Fibroblast of pulmonary artery (primary cell): Measurements from ENCODE around the gene KLHL6.

ENCODE experiments used
- DNase-seq: peaks from one replicate; pipeline ENCODE4 v3.0.0-alpha.2; 2010; ENCODE audit warnings: low read depth
- H3K4me3 ChIP-seq: replicated peaks from 2 replicates; pipeline ENCODE4 v1.5.1; 2011; ENCODE audit warnings: low read depth, mild to moderate bottlenecking, control low read depth, low read length, moderate library complexity
- CTCF ChIP-seq: IDR thresholded peaks from 2 replicates; pipeline ENCODE4 v1.5.1; 2011; ENCODE audit warnings: mild to moderate bottlenecking, control low read depth, low read length, inconsistent platforms; ENCODE audit errors: missing control alignments

The KLHL6 gene

DNA sequence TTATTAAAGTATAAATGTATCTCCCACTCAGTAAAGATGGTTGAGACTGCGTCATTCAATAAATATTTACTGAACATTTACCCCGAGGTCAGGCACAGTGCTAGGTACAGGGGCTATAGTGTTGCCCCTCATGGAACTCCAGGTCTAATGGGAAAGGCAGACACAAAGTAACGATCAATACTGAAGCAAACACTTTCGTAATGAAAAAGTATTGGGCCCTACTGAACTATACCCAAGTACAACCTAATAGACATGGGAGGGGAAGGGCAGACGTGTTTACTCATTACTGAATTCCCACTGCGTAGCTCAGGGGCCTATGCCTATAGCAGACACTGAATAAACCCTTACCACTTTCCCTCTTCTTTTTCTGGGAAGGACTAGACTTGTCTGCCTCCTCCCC is 56.9 kb downstream of the KLHL6 start:
- no peak for TF ChIP-seq CTCF
- no peak for DNase-seq
- H3K4me3 ChIP-seq = no peak overlapping the region

GRCh38 chr3:183497313-183497712 is 58.2 kb downstream of the KLHL6 start:
- no peak for TF ChIP-seq CTCF
- no peak overlapping the region for H3K4me3 ChIP-seq
- DNase-seq = no peak

DNA sequence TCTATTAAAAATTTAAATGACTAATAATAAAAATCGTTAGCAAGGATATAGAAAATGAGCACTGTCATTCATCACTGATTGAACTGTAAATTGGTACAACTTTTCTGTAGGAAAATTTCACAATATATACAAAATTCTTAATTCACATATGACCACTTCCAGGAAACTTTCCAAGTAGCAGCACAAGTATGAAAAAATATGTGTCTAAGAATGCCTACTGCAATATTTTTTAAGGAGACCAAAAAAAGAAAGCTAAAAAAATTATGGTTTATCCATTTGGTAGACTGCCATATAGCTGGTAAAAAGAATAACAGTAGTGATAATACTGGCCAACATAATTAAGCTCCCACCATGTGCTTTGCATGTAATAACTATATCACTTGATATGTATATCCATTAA is 59.2 kb downstream of the KLHL6 start:
- no peak for DNase-seq
- TF ChIP-seq CTCF = no peak
- no peak overlapping the region for H3K4me3 ChIP-seq

DNA sequence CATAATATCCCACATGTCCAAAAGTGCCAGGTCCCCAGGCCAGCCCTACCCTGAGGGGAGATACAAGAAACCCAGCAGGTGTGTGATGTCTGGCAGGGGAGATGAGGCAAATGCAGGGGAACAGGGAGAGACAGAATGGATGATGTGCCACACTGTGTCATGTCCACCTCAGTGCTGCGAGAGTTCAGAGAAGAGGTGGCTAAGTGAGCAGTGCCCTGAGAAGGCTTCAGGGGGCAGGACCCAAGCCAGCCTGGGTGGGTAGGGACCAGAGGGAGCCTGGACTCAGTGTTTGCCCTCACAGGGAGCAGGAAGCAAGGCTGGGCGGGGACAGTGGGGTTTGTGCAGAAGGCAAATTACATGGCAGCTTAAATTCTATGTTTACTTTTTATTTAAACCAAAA is 61.2 kb downstream of the KLHL6 start:
- no peak for TF ChIP-seq CTCF
- DNase-seq = no peak
- no peak overlapping the region for H3K4me3 ChIP-seq

DNA sequence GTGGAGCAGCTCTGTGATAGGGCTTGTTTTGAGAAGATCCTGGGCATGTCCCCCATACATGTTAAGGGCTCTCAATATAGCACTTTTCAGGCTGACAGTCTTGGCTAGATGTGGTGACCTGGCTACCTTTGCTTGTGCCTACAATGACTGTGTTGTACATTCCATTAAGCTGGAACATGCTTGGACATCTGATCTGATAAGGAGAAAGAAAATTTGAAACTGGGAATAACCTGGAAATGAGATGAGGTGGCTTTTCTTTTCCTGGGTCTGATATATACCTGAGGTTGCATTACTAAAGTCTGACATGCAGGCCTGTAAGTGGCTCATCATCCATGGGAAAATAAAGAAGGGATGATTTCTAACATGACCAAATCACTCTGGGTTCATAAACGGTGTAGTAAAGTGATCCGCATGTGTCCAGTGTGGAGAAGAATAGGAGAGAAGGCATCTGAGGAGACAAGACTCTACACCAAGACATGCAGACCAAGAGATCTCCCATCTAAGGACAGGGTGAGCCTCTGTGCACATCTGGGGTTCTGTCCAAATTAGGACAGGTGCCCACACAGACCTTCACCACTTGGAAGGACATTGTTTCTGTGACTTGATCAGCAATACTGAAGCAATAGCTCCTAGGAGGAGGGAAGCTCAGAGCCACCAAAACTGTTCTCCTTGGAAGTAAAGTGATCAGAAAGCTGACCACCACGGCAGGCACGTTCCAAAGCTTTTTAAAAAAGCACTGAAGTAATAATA is 62.0 kb downstream of the KLHL6 start:
- DNase-seq = no peak

DNA sequence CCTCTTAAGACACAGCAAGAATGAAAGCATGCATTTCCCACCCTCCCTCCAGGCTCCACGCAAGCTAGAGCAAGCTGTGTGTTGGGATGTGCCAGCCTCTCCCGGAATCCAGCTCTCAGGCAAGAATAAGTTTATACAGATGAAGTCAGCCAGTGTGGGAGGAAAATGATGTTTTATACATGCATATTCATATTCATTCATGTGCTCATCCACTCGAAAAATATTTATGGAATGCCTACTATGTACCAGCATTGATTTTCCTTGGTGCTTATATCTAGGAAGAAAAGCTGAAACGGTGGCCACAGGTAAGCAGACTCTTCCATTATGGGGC is 62.7 kb downstream of the KLHL6 start:
- DNase-seq = no peak
- TF ChIP-seq CTCF = no peak
- H3K4me3 ChIP-seq = no peak overlapping the region

More for the DNA sequence above, 62.0 kb downstream of the KLHL6 start:
- no peak for TF ChIP-seq CTCF
- no peak overlapping the region for H3K4me3 ChIP-seq
